Motor neuron (in vitro differentiated cells): Measurements from ENCODE around the gene SUN2. TPM values are rescaled to one million over a fixed set of nuclear protein-coding genes. Genes with fewer than 3 reads are reported as not detected.

ENCODE experiments used
- ATAC-seq, 8 experiments: fragments of 200-7000 bp; cut with Tn5 transposase; replicated peaks in 6 of 8; 2 replicates each; pipeline ENCODE4 v1.8.0; 2021; ENCODE audit warnings: mild to moderate bottlenecking in 8 of 8, moderate library complexity in 8 of 8
- H3K27ac ChIP-seq, 2 donors: fragments of 250-450 bp; sonication (Bioruptor Pico); 2 replicates each; pipeline ENCODE4 v1.9.0; 2021; ENCODE audit warnings: antibody characterized with exemption in 2 of 2, mild to moderate bottlenecking in 2 of 2, moderate library complexity in 1 of 2
- H3K4me1 ChIP-seq, 2 donors: fragments of 250-450 bp; sonication (Bioruptor Pico); replicated peaks in 1 of 2; 2 replicates each; pipeline ENCODE4 v1.6.1; 2021; ENCODE audit warnings: antibody characterized with exemption in 2 of 2, mild to moderate bottlenecking in 2 of 2, moderate library complexity in 1 of 2
- H3K4me3 ChIP-seq, 5 donors: fragments of 250-450 bp; sonication (Bioruptor Pico); 2 replicates each; pipeline ENCODE4 v1.9.0; 2021; ENCODE audit warnings: antibody characterized with exemption in 5 of 5, mild to moderate bottlenecking in 5 of 5, moderate library complexity in 4 of 5
- WGBS, 10 experiments: fragments of 450-650 bp; shearing (Covaris generic); methylation state at CpG; one replicate each; pipeline ENCODE4 v1.0.0; 2022; 5-methylcytosine and 5-hydroxymethylcytosine counted together
- in situ Hi-C, 9 experiments: fragments of 400-800 bp; cut with MboI; loops; one replicate each; pipeline ENCODE4 v1.15.0; 2021; ENCODE audit warnings: low sequenced_read_pairs in 9 of 9, low pct_unique_long_range_greater_than_20kb in 2 of 9; ENCODE audit not compliant: unreplicated experiment in 9 of 9
- total RNA-seq, 8 experiments: library from RNA; unstranded; fragments of 300-600 nt; gene quantifications; 2 replicates each; pipeline versions ENCODE4 v1.2.3 to v1.2.4, GENCODE V29; 2022

SUN2 gene
- total RNA-seq, 8 experiments from 2014 or later: 29.8 to 49.9 (median 38.0) TPM

DNA sequence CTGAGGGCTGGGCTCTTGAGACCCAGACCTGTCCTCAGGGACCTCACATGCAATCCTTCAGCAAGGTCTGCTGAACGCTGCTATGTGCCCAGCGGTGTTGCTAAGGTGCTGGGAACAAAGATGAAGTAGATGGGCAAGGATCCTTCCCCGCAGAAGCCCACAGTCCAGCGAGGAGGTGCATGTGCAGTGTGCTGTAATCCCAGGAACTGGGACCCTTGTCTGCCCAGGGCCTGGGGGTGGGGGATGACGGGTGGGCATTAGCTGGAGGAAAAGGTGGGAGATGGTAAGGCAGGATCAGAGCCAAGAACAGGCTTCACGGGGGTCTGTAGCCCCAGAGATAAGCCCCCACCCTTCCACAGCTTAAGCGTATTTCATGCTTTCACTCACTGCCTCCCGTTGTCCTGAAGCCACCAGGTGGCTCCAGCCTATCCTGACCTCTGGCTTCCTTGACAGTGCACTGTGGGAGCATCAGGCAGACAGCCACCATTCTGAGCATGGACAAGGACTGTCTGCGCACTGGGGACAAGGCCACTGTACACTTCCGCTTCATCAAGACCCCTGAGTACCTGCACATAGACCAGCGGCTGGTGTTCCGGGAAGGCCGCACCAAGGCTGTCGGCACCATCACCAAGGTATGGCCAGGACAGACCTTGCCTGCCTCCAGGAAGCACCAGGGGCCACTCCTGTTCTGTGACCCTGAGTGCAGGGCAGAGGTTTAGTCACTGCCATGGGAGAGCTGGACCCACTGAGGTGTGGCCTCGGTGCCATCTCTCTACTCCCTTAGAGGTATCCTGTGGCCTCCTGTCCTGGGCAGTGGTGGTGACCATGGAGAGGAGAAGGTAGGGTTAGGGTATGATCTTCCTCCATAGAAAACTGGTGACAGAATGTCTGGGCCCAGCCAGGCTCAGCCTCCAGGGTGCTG is 28.0 kb downstream of the SUN2 start:
- ATAC-seq: no peak
- in situ Hi-C loops: no loop called here
- WGBS, 10 experiments: 90 to 100% (median 99%) methylated on average over 1 to 9 of the region's 15 CpGs; no CpG with 5 or more reads in 5 of the 10 experiments
- Histone ChIP-seq H3K4me1 (peaks cover 0 to 5% of the 10 kb centered on the region in 2 donors), H3K4me3 (no peak overlapping the region), H3K27ac (no peak overlapping the region)

DNA sequence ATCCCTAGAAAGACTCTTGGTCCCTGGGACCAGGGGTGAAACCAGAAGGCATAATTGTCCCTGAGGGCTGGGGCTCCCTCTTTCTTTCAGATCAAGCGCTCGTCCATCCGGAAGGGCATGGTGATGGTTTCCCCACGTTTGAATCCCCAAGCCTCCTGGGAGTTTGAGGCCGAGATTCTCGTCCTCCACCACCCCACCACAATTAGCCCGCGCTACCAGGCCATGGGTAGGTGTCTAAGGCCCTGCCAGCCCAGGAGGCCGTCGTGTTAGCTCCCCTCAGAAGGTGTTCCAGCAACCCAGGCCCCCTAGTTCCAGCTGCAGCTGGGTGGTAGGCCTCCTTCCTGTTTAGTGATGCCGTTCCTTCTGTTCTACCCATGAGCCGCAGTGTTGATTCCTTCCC is 28.7 kb downstream of the SUN2 start:
- H3K4me1 ChIP-seq: peaks cover 0 to 2% of the 10 kb centered on the region in 2 donors
- no peak overlapping the region for H3K27ac ChIP-seq
- in situ Hi-C loops: no loop called here
- H3K4me3 ChIP-seq: no peak overlapping the region
- ATAC-seq: no peak
- 92 to 100% (median 93%) methylated on average over 1 to 4 of the region's 12 CpGs; no CpG with 5 or more reads in 7 of the 10 experiments for WGBS, 10 experiments

DNA sequence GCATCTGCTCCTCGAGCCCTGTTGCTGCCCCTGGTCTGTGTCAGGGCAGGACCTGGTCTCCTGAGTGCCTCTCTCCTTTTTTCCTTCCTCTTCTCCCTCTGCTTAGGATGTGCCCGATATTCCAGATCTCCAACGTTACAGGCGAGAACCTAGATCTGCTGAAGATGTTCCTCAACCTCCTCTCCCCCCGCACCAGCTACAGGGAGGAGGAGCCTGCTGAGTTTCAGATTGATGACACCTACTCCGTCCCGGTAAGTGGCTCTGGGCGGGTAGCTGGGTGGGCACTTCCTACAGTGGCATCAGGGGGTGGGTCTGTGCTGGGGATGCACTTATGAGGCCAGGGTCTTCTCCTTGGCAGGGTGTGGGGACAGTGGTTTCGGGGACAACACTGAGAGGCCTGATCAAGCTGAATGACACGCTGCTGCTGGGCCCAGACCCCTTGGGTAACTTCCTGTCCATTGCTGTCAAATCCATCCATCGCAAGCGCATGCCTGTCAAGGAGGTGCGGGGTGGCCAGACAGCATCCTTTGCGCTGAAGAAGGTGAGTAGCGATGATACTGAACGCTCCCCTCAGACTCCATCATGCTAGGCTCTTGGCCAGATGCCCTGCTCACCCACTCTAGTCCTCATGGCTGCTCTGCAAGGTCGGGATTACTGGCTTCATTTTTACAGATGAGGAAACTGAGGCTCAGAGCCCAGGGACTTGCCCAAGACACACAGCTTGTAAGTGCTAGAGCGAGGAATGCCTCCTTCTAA is 29.7 kb downstream of the SUN2 start:
- H3K27ac ChIP-seq: no peak overlapping the region
- no peak for ATAC-seq
- 88 to 100% (median 100%) methylated on average over 1 to 6 of the region's 18 CpGs; no CpG with 5 or more reads in 3 of the 10 experiments for WGBS, 10 experiments
- in situ Hi-C loops: no loop called here
- no peak overlapping the region for H3K4me3 ChIP-seq
- H3K4me1 ChIP-seq: no peaks in the 10 kb centered on the region

DNA sequence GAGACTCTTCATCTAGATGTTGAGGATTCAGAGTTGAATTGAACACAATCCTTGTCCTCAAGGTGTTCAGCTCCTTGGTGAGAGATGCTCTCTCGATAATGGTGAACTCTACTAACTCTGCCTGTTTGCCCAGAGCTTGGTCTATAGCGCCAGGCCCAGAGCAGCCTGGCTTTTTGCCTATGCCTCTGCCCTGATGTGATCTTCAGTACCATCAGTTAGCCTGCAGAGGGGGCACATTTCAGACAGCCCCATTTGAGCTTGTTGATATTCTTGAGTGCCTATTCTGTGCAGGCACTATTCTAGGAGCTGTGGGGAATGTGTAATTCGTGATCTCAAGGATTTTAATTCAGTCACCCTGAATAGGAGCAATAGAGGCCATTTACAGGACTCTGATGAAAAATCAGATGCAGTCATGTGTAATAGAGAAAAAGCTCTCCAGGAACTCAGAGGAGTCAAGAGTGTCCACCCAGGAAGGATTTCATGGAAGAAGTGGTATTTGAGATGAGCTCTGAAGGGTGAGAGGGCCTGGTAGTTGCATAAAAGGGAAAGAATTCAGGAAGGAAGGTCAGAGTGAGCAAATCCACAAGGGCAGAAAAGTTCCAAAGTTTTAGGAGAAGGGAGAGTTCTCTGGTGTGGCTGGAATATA is 30.7 kb downstream of the SUN2 start:
- Histone ChIP-seq H3K4me3 (no peak overlapping the region), H3K27ac (no peak overlapping the region), H3K4me1 (no peaks in the 10 kb centered on the region)
- WGBS, 10 experiments: 30 to 94% (median 87%) methylated on average over 1 to 3 of the region's 3 CpGs; no CpG with 5 or more reads in 2 of the 10 experiments
- in situ Hi-C loops: no loop called here
- peak in 5 of 8 experiments; percentile 44 to 69 (median 50) for ATAC-seq

DNA sequence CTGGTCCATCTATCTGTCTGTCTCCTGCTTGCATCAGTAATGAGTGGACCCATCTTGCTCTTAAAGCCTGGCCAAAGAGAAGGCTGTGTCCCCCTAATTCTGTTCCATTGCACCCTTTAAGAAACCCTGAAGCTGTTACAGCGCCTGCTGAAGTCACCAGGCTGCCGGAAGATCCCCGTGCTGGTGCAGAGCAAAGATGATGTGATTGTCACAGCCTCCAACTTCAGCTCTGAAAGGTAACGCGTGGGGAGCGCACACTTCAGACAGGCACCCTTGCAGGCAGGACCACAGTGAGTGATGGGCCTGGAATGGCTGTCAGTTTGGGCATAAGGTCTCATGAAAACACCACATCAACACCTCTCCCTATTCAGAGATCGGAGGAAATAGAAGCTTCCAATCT is 31.6 kb downstream of the SUN2 start:
- ATAC-seq: no peak
- in situ Hi-C loops: no loop called here
- 50 to 100% (median 100%) methylated on average over 2 to 6 of the region's 7 CpGs; no CpG with 5 or more reads in 2 of the 10 experiments for WGBS, 10 experiments

DNA sequence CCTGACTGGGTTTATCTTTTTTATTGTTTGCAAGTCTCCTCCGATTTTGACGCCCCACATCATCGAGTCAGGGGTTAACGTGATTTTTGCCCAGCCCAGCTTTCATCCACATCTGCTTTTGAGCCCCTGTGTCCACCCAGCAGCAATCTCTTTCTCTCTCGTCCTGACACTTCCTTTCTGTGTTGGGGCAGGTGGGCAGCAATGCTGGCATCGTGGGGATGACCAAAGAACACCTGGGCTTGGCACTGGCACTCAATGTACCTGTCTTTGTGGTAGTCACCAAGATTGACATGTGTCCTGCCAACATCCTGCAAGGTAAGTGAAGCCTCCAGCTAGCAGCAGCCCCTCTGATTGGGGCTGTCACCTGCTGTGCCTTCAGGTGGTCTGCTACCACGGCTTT is 34.2 kb downstream of the SUN2 start:
- in situ Hi-C loops: no loop called here
- Histone ChIP-seq H3K4me3 (no peak overlapping the region), H3K27ac (no peak overlapping the region), H3K4me1 (no peaks in the 10 kb centered on the region)
- no peak for ATAC-seq
- WGBS, 10 experiments: 60 to 100% (median 99%) methylated on average over 1 to 6 of the region's 7 CpGs; no CpG with 5 or more reads in 2 of the 10 experiments

More for the DNA sequence above, 31.6 kb downstream of the SUN2 start:
- H3K4me3 ChIP-seq: no peak overlapping the region
- H3K27ac ChIP-seq: no peak overlapping the region
- no peaks in the 10 kb centered on the region for H3K4me1 ChIP-seq

DNA sequence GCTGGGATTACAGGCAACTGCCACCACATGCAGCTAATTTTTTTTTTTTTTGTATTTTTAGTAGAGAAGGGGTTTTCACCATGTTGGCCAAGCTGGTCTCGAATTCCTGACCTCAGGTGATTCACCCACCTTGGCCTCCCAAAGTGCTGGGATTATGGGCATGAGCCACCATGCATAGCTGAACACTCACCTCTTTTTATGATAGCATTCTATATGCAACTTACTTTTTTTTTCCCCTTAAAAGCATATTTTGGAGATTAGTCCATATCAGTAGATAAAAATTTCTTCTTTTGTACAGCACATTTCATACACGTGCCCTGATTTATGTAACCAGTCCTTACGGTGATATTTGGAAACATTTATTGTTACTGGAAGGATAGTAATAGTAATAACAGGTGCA is 35.4 kb downstream of the SUN2 start:
- WGBS, 10 experiments: 45 to 100% (median 100%) methylated on average over 1 to 3 of the region's 3 CpGs
- in situ Hi-C loops: no loop called here
- Histone ChIP-seq H3K27ac (no peak overlapping the region), H3K4me3 (no peak overlapping the region), H3K4me1 (no peaks in the 10 kb centered on the region)
- no peak for ATAC-seq

DNA sequence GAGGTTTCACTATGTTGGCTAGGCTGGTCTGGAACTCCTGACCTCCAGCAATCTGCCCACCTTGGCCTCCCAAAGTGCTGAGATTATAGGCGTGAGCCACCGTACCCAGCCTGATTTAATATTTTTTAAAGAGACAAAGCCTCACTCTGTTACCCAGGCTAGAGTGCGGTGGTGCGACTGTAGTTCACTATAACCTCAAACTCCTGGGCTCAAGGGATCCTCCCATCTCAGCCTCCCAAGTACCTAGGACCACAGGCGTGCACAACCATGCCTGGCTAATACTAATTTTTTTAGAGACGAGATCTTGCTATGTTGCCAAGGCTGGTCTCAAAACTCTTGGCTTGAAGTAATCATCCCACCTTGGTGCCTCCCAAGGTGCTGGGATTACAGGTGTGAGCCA is 36.6 kb downstream of the SUN2 start:
- in situ Hi-C loops: no loop called here
- Histone ChIP-seq H3K4me3 (no peak overlapping the region), H3K27ac (no peak overlapping the region), H3K4me1 (no peaks in the 10 kb centered on the region)
- no peak for ATAC-seq
- whole genome bisulfite sequencing, 10 experiments: 60 to 100% (median 97%) methylated on average over 1 to 6 of the region's 6 CpGs; no CpG with 5 or more reads in 3 of the 10 experiments

DNA sequence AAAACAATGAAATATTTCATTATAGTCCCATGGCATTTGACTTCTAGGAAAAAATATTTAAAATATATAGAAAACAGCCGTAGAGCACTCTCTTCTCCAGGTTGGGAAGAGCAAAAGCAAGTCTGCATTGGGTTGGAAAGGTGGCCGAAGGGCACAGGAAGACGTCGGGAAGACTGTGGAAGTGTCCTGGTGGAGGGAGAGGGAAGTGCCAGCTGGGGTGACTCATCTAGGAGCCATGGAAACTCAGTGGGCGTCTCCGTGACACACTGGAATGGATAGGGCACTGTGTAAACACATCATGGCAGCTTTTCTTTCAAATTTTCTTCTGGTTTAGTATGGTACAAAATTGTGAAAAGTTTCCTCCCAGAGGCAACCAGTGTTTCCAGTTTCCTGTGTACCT is 37.4 kb downstream of the SUN2 start:
- ATAC-seq: peak; percentile 60 to 99 (median 92)
- Histone ChIP-seq H3K4me3 (no peak overlapping the region), H3K27ac (no peak overlapping the region), H3K4me1 (peaks cover 0 to 7% of the 10 kb centered on the region in 2 donors)
- WGBS, 10 experiments: 0 to 100% (median 59%) methylated on average over 1 to 6 of the region's 6 CpGs
- in situ Hi-C loops: no loop called here

DNA sequence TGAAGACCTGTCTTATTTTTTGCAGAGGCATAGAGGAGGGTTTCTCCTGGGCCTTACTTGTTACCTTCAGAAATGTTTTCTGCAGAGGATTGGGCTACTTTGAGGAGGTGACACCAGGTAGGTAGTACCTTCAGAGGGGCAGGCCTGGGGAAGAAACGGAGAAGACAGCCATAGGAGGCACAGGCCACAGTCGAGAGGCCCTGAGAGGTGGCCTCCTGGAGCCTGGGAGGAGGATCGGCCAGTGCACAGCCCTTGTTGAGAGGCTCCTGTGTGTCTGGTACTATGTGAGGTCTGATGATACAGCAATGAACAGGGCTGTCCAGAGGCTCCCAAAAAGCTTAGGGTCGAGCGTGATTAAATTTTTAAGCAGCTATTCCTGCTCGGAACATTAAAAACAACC is 38.6 kb downstream of the SUN2 start:
- Histone ChIP-seq H3K4me1 (peaks cover 0 to 9% of the 10 kb centered on the region in 2 donors), H3K27ac (no peak overlapping the region), H3K4me3 (no peak overlapping the region)
- in situ Hi-C loops: no loop called here
- WGBS, 10 experiments: 88 to 100% (median 94%) methylated on average over 3 to 5 of the region's 6 CpGs; no CpG with 5 or more reads in 4 of the 10 experiments
- ATAC-seq: no peak

DNA sequence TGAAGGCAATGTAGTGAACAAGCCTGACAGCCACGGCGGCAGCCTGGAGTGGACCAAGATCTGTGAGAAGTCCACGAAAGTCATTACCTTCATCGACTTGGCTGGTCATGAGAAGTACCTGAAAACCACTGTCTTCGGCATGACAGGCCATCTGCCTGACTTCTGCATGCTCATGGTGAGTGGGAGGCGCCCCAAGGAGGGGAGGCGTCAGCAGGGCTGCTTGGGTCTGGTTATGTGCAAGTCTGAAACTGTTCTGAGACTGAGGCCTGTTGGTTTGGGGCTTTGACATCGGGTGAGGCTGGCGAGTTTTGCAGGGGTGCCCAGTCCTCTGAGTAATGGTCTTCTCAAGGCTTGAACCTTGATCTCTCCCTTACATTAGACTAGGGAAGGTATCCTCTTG is 39.0 kb downstream of the SUN2 start:
- no peak overlapping the region for H3K4me3 ChIP-seq
- H3K27ac ChIP-seq: no peak overlapping the region
- peaks cover 0 to 9% of the 10 kb centered on the region in 2 donors for H3K4me1 ChIP-seq
- 33 to 96% (median 90%) methylated on average over 2 to 8 of the region's 9 CpGs; no CpG with 5 or more reads in 6 of the 10 experiments for WGBS, 10 experiments
- ATAC-seq: peak in 2 of 8 experiments; percentile 22 to 48
- in situ Hi-C loops: no loop called here

DNA sequence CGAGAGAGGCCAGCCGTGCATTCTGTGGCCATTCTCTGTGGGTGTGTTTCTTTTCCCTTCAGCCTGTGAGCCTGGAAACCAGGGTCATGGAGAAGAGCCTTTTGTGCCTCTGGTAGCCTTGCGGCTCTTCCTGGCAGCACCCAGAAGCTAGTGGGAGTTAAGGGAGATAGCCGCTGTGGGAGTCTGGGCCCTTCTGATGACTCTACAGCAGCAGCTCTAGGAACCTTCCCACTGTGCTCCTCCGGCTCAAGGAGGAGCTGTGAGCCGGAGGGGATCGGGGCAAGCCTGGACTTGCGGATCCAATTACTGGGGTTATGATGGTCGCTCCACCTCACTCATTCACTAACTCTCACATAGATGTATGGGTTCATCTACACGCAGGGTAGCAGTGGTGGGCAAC is 39.5 kb downstream of the SUN2 start:
- Histone ChIP-seq H3K27ac (no peak overlapping the region), H3K4me1 (peaks cover 0 to 9% of the 10 kb centered on the region in 2 donors), H3K4me3 (no peak overlapping the region)
- in situ Hi-C loops: no loop called here
- ATAC-seq: no peak
- WGBS, 10 experiments: 98 to 100% (median 100%) methylated on average over 2 to 5 of the region's 10 CpGs; no CpG with 5 or more reads in 6 of the 10 experiments

DNA sequence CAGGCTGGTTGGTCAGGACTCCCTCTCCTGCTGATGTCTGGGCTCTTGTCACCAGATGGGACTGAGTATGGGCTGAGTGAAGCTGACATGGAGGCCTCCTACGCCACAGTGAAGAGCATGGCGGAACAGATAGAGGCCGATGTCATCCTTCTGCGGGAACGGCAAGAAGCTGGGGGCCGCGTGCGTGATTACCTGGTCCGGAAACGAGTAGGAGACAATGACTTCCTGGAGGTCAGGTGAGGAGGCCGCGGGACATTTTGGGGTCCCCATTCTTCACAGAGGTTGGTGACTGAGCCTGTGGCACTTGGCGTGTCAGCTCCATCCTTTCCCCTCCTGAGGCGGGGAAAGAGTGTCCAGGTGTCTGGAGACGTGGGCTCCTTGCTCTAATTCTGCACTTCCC is 39.9 kb downstream of the SUN2 start:
- H3K27ac ChIP-seq: no peak overlapping the region
- peaks cover 0 to 9% of the 10 kb centered on the region in 2 donors for H3K4me1 ChIP-seq
- H3K4me3 ChIP-seq: no peak overlapping the region
- 81 to 100% (median 100%) methylated on average over 1 to 8 of the region's 15 CpGs; no CpG with 5 or more reads in 5 of the 10 experiments for WGBS, 10 experiments
- ATAC-seq: no peak
- in situ Hi-C loops: no loop called here
